ENCODE results near the gene WDR82. TPM values are rescaled to one million over a fixed set of nuclear protein-coding genes. Genes with fewer than 3 reads are reported as not detected.
A peak's percentile ranks its signal among the peaks of the same experiment; 100 is the strongest.

WDR82 gene
- total RNA-seq, 1 experiment from 2014 or later = 44.5 TPM

DNA sequence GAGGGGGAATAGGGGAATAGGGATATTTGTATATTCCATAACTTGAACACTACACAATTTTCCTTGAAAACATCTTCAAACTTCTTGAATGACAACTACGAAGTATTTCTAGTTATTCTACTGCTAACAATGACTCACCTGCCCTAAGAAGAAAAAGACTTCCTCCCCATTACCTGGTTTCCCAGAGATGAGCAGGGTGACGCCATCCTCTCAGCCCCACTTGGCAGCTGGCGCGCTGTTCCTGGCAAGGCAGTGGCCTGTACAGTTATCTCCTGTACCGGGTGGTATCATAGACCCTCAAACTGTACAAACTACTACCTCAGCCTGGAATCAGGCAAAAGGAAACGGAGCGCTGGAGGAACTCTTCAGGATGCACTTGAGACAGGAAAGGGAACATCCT is 10.4 kb downstream of the WDR82 start:
- H3K27me3 ChIP-seq (ENCODE audit: insufficient read depth, low read depth) = no peaks in the 10 kb centered on the region
- no TSS peak for BruUV-seq (replicated peaks)
- H3K36me3 ChIP-seq (ENCODE audit: low read depth) = peaks cover 43% of the 10 kb centered on the region
- no peak for DNase-seq
- H4K20me1 ChIP-seq (ENCODE audit: insufficient read depth) = peaks cover 64% of the 10 kb centered on the region
- H3K9me3 ChIP-seq (ENCODE audit: insufficient read depth, low read depth) = no peaks in the 10 kb centered on the region
- intact Hi-C loops (cut with micrococcal nuclease; ENCODE audit: unreplicated experiment) = no loop called here
- no peaks in the 10 kb centered on the region for H3K9me2 ChIP-seq (ENCODE audit: insufficient read depth)
- peaks cover 82% of the 10 kb centered on the region for H3K79me2 ChIP-seq (ENCODE audit: low read depth)
- no peak overlapping the region for H2AFZ ChIP-seq
- no peak overlapping the region for H3K4me3 ChIP-seq
- H3K27ac ChIP-seq = no peak overlapping the region
- H3K4me1 ChIP-seq (replicated peaks; ENCODE audit: insufficient read depth) = peaks cover 15% of the 10 kb centered on the region
- H3K4me2 ChIP-seq = no peak overlapping the region
- ChIA-PET POLR2A (ENCODE audit: unreplicated experiment) (no interaction called here), CTCF (interaction anchor here (0.5 kb wide), 1 partner anchor 12 kb away, joined by 3 read pairs; no protein-coding TSS in a partner anchor)
- TF ChIP-seq, protein P1, sequence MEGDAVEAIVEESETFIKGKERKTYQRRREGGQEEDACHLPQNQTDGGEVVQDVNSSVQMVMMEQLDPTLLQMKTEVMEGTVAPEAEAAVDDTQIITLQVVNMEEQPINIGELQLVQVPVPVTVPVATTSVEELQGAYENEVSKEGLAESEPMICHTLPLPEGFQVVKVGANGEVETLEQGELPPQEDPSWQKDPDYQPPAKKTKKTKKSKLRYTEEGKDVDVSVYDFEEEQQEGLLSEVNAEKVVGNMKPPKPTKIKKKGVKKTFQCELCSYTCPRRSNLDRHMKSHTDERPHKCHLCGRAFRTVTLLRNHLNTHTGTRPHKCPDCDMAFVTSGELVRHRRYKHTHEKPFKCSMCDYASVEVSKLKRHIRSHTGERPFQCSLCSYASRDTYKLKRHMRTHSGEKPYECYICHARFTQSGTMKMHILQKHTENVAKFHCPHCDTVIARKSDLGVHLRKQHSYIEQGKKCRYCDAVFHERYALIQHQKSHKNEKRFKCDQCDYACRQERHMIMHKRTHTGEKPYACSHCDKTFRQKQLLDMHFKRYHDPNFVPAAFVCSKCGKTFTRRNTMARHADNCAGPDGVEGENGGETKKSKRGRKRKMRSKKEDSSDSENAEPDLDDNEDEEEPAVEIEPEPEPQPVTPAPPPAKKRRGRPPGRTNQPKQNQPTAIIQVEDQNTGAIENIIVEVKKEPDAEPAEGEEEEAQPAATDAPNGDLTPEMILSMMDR (conservative IDR thresholded peaks at IDR 0.05) = no peak
- TF ChIP-seq EZH2 (IDR thresholded peaks at IDR 0.05; ENCODE audit: low read depth) = no peak
- H3F3A ChIP-seq (ENCODE audit: insufficient read depth, low read depth) = peaks cover 53% of the 10 kb centered on the region

DNA sequence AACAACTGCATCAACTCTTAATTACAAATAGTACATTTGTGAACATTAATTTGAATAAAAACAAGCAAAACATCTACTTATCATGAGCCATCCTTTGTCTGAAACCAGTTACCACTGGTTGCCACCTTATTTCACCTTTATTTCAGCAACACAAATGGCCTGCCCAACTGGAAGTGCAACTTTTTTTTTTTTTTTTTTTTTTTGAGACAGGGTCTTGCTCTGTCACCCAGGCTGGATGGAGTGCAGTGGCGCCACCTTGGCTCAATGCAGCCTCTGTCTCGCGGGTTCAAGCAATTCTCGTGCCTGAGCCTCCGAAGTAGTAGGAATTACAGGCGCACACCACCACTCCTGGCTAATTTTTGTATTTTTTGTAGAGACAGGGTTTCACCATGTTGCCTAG is 13.1 kb downstream of the WDR82 start:
- peak; percentile 43 to 78 for DNase-seq
- Histone ChIP-seq H3K79me2 (ENCODE audit: low read depth) (peaks cover 82% of the 10 kb centered on the region), H3K27me3 (ENCODE audit: insufficient read depth, low read depth) (no peaks in the 10 kb centered on the region), H3F3A (ENCODE audit: insufficient read depth, low read depth) (peaks cover 54% of the 10 kb centered on the region), H3K4me1 (replicated peaks; ENCODE audit: insufficient read depth) (peaks cover 15% of the 10 kb centered on the region), H4K20me1 (ENCODE audit: insufficient read depth) (peaks cover 45% of the 10 kb centered on the region), H3K27ac (peak overlapping the region; percentile 41; the same call in 1 of the 2 replicates), H3K9me3 (ENCODE audit: insufficient read depth, low read depth) (no peaks in the 10 kb centered on the region), H3K4me2 (peak overlapping the region; percentile 16; the same call in 1 of the 2 replicates), H3K36me3 (ENCODE audit: low read depth) (peaks cover 62% of the 10 kb centered on the region), H3K4me3 (no peak overlapping the region), H3K9me2 (ENCODE audit: insufficient read depth) (no peaks in the 10 kb centered on the region), H2AFZ (no peak overlapping the region)
- ChIA-PET POLR2A (ENCODE audit: unreplicated experiment) (no interaction called here), CTCF (interaction anchor here (0.6 kb wide), 1 partner anchor 28 kb away, joined by 4 read pairs; no protein-coding TSS in a partner anchor)
- TF ChIP-seq EZH2 (IDR thresholded peaks at IDR 0.05; ENCODE audit: low read depth) = no peak
- TF ChIP-seq, protein P1 (conservative IDR thresholded peaks at IDR 0.05) = peak; percentile 32; the same call in 1 of the 2 replicates
- intact Hi-C loops (cut with micrococcal nuclease; ENCODE audit: unreplicated experiment) = no loop called here
- no TSS peak for BruUV-seq (replicated peaks)

DNA sequence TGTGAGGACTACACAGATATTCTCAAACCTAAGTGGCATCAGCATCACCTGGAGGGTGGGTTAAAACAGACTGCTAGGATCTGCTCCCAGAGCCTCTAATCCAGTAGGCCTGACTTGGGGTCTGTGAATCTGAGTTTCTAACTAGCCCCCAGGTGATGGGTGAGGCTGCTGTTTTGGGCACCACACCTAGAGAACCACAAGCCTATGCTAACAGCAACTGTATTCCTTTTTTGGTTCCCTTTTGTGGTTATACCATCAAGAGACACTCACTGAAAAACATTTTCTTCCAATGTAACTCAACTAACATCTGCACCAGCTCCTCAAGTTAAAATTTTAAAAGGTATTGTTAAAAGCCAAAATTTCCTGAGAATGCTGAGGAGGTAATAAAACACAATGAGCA is 16.0 kb downstream of the WDR82 start:
- Histone ChIP-seq H3K27me3 (ENCODE audit: insufficient read depth, low read depth) (no peaks in the 10 kb centered on the region), H3K79me2 (ENCODE audit: low read depth) (peaks cover 56% of the 10 kb centered on the region), H3K4me3 (no peak overlapping the region), H3K4me1 (replicated peaks; ENCODE audit: insufficient read depth) (peaks cover 15% of the 10 kb centered on the region), H3F3A (ENCODE audit: insufficient read depth, low read depth) (peaks cover 28% of the 10 kb centered on the region), H3K9me3 (ENCODE audit: insufficient read depth, low read depth) (no peaks in the 10 kb centered on the region), H3K9me2 (ENCODE audit: insufficient read depth) (no peaks in the 10 kb centered on the region), H4K20me1 (ENCODE audit: insufficient read depth) (peaks cover 28% of the 10 kb centered on the region), H3K27ac (no peak overlapping the region), H3K36me3 (ENCODE audit: low read depth) (peaks cover 82% of the 10 kb centered on the region), H3K4me2 (no peak overlapping the region), H2AFZ (no peak overlapping the region)
- DNase-seq = no peak
- TF ChIP-seq, protein P1 (conservative IDR thresholded peaks at IDR 0.05) = no peak
- no peak for TF ChIP-seq EZH2 (IDR thresholded peaks at IDR 0.05; ENCODE audit: low read depth)
- CTCF ChIA-PET = no interaction called here
- POLR2A ChIA-PET (ENCODE audit: unreplicated experiment) = interaction anchor here (0.7 kb wide), 1 partner anchor 882 kb away, joined by 5 read pairs; no protein-coding TSS in a partner anchor
- intact Hi-C loops (cut with micrococcal nuclease; ENCODE audit: unreplicated experiment) = no loop called here
- no TSS peak for BruUV-seq (replicated peaks)
